Thymus (tissue), 11 donors: Measurements from ENCODE around the gene MRPL28. TPM values are rescaled to one million over a fixed set of nuclear protein-coding genes. Genes with fewer than 3 reads are reported as not detected.
"Not testable (repeated sequence)": the region's sequence is repeated elsewhere in the genome, so short reads cannot be mapped to it uniquely, and the experiment has no call there.

Experiments
- DNase-seq, 9 donors: peaks; one replicate each; pipeline ENCODE4 v3.0.0-alpha.2; 2013; ENCODE audit warnings: low spot score in 9 of 9, low read depth in 6 of 9, missing footprints in 1 of 9
- H3K27ac ChIP-seq, 2 donors: one replicate each; pipeline ENCODE4 v1.5.1; 2013; ENCODE audit warnings: control low read depth in 1 of 2, low read depth in 1 of 2, low read length in 1 of 2, mild to moderate bottlenecking in 1 of 2, moderate library complexity in 1 of 2
- H3K27me3 ChIP-seq, 2 donors: one replicate each; pipeline ENCODE4 v1.5.1; 2013; ENCODE audit warnings: low read length in 1 of 2; ENCODE audit not compliant: control insufficient read depth in 2 of 2, insufficient read depth in 1 of 2
- H3K36me3 ChIP-seq, 2 donors: one replicate each; pipeline ENCODE4 v1.5.1; 2013; ENCODE audit warnings: low read length in 1 of 2, mild to moderate bottlenecking in 1 of 2, moderate library complexity in 1 of 2; ENCODE audit not compliant: control insufficient read depth in 2 of 2, insufficient read depth in 2 of 2
- H3K4me1 ChIP-seq, 2 donors: one replicate each; pipeline ENCODE4 v1.5.1; 2013; ENCODE audit warnings: low read length in 2 of 2; ENCODE audit not compliant: control insufficient read depth in 2 of 2, insufficient read depth in 2 of 2
- H3K4me3 ChIP-seq, 2 donors: one replicate each; pipeline ENCODE4 v1.5.1; 2013; ENCODE audit warnings: low read length in 2 of 2, control low read depth in 1 of 2, mild to moderate bottlenecking in 1 of 2
- H3K9me3 ChIP-seq, 2 donors: one replicate each; pipeline ENCODE4 v1.5.1; 2013; ENCODE audit warnings: low read length in 1 of 2, mild to moderate bottlenecking in 1 of 2; ENCODE audit not compliant: control insufficient read depth in 2 of 2, insufficient read depth in 1 of 2
- WGBS: extraction: QIAGEN DNeasy Blood & Tissue Kit; methylation state at CpG from one replicate; pipeline ENCODE4 v1.1.7; 2013; 5-methylcytosine and 5-hydroxymethylcytosine counted together
- polyA plus RNA-seq: library from polyadenylated mRNA; stranded (reverse); fragments of 200-250 nt; gene quantifications from one replicate; pipeline ENCODE4 v1.2.3, GENCODE V29; 2013
- total RNA-seq: library from RNA; stranded (reverse); fragments of 120-200 nt; gene quantifications from one replicate; pipeline ENCODE4 v1.2.4, GENCODE V29; 2013
- donor health status: healthy.

MRPL28 gene
- total and polyA plus RNA-seq, 2 donors: 64.2 to 79.4 TPM

DNA sequence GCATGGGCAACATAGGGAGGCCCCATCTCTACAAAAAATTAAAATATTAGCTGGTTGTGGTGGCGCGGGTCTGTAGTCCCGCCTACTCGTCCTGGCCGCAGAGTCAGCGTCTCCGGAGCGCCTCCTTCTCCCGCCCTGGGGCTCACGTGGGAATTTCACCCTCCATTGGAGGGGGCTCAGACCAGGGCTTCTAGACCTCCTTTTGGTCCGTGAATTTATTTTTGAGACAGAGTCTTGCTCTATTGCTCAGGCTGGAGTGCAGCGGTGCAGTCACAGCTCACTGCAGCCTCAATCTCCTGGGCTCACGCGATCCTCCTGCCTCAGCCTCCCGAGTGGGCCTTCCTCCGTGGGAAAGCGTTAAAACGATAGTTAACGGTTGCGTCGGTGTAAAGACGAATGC lies 26.3 kb upstream of the MRPL28 start:
- Histone ChIP-seq H3K36me3 (peaks cover 0 to 4% of the 10 kb centered on the region in 2 donors), H3K9me3 (peaks cover 0 to 6% of the 10 kb centered on the region in 2 donors), H3K27me3 (peaks cover 0 to 15% of the 10 kb centered on the region in 2 donors), H3K27ac (no peak overlapping the region), H3K4me1 (peaks cover 4 to 23% of the 10 kb centered on the region in 2 donors), H3K4me3 (peak overlapping the region; percentile 37 to 71)
- WGBS: 2% methylated on average over 22 of the region's 22 CpGs
- DNase-seq: peak in 1 of 9 donors; percentile 31

DNA sequence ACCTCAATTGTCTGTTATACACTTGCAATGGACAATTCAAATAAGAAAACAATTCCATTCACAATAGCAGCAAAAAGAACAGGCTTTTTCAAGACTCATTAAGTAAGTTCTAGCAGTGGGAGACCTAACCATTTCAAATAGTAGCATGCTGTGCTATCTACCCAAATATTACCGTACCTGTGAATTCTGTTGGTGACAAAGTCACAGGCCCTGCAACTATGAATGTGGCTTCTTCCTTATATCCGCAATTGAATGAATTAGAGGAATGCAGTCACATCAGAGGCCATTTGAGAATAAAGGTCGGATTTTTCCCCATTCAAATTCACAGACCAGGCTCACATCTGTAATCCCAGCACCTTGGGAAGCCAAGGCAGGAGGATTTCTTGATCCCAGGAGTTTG lies 25.9 kb upstream of the MRPL28 start:
- DNase-seq: no peak
- Histone ChIP-seq H3K27ac (no peak overlapping the region), H3K36me3 (peaks cover 0 to 4% of the 10 kb centered on the region in 2 donors), H3K27me3 (peaks cover 0 to 15% of the 10 kb centered on the region in 2 donors), H3K4me3 (no peak overlapping the region), H3K4me1 (peaks cover 4 to 23% of the 10 kb centered on the region in 2 donors), H3K9me3 (peaks cover 0 to 6% of the 10 kb centered on the region in 2 donors)
- 59% methylated on average over 3 of the region's 3 CpGs for WGBS

DNA sequence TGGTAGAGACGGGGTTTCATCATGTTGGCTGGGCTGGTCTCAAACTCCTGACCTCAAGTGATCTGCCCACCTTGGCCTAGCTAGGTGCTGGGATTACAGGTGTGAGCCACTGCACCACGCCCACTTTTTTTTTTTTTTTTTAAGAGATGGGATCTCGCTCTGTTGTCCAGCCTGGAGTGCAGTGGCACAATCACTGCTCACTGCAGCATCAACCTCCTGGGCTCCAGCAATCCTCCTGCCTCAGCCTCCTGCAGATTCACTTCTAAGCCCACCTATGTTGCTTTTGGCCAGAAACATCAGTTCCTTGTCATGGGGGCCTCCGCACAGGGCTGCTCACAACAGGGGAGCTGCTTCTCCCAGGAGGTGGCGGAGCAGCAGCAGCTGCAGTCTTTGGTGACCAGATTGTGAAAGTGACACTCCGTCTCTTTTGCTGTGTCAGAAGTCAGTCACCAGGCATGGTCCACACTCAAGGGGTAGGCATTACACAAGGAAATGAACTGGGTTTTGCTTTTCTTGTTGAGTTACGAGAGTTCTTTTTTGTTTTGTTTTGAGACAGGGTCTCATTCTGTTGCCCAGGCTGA lies 22.2 kb upstream of the MRPL28 start:
- H3K9me3 ChIP-seq: peaks cover 0 to 6% of the 10 kb centered on the region in 2 donors
- H3K27me3 ChIP-seq: peaks cover 0 to 12% of the 10 kb centered on the region in 2 donors
- DNase-seq: no peak
- 85% methylated on average over 7 of the region's 7 CpGs for WGBS
- H3K4me3 ChIP-seq: no peak overlapping the region
- H3K4me1 ChIP-seq: peaks cover 0 to 7% of the 10 kb centered on the region in 2 donors
- H3K27ac ChIP-seq: no peak overlapping the region
- no peaks in the 10 kb centered on the region for H3K36me3 ChIP-seq

DNA sequence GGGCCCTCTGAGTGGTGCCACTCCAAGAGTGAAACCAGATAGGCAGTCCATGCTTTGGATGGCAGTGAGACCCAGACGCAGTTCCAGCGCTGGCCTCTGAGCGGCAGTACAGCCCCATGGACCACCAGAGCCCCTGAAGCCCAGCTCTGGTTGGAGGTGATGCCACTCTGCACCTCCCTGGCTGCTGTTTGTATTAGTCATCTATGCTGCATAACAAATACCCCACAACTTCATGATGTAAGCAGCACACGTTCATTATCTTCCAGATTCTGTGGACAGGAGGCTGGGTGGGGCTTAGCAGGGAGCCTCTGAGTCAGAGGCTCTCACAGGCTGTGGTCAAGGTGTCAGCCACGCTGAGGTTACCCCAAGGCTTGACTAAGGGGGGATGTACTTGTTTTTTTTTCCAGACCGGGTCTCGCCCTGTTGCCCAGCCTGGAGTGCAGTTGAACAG lies 21.6 kb upstream of the MRPL28 start:
- peak in 3 of 9 donors; percentile 38 to 69 (median 67) for DNase-seq

DNA sequence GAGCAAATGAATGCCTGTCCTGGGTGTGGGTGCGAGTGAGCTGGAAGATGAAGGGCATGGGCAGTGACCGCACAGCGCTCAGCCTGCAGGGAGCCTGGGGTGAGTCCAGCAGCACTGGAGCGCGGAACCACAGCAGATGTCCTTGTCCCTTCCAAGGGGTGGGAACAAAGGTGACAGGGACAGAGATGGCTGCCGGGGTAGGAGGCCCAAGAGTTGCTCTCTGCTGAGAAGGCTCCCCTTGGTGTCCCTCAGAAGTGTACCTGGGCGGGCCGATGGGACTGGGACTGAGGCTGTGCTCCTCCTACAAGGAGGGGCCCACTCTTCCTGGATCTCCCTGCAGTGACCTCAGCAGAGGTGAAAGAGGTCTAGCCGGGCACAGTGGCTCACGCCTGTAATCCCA lies 19.0 kb upstream of the MRPL28 start:
- no peak for DNase-seq
- H3K36me3 ChIP-seq: no peaks in the 10 kb centered on the region
- 89% methylated on average over 10 of the region's 10 CpGs for WGBS
- H3K27ac ChIP-seq: no peak overlapping the region
- H3K4me3 ChIP-seq: no peak overlapping the region
- H3K9me3 ChIP-seq: peaks cover 0 to 6% of the 10 kb centered on the region in 2 donors
- H3K27me3 ChIP-seq: no peaks in the 10 kb centered on the region
- H3K4me1 ChIP-seq: peaks cover 0 to under 1% of the 10 kb centered on the region in 2 donors

More for the DNA sequence above, 21.6 kb upstream of the MRPL28 start:
- Histone ChIP-seq H3K36me3 (no peaks in the 10 kb centered on the region), H3K27me3 (peaks cover 0 to 12% of the 10 kb centered on the region in 2 donors), H3K4me1 (peaks cover 0 to 7% of the 10 kb centered on the region in 2 donors), H3K4me3 (no peak overlapping the region), H3K27ac (no peak overlapping the region), H3K9me3 (peaks cover 0 to 6% of the 10 kb centered on the region in 2 donors)
- 77% methylated on average over 7 of the region's 7 CpGs for WGBS

DNA sequence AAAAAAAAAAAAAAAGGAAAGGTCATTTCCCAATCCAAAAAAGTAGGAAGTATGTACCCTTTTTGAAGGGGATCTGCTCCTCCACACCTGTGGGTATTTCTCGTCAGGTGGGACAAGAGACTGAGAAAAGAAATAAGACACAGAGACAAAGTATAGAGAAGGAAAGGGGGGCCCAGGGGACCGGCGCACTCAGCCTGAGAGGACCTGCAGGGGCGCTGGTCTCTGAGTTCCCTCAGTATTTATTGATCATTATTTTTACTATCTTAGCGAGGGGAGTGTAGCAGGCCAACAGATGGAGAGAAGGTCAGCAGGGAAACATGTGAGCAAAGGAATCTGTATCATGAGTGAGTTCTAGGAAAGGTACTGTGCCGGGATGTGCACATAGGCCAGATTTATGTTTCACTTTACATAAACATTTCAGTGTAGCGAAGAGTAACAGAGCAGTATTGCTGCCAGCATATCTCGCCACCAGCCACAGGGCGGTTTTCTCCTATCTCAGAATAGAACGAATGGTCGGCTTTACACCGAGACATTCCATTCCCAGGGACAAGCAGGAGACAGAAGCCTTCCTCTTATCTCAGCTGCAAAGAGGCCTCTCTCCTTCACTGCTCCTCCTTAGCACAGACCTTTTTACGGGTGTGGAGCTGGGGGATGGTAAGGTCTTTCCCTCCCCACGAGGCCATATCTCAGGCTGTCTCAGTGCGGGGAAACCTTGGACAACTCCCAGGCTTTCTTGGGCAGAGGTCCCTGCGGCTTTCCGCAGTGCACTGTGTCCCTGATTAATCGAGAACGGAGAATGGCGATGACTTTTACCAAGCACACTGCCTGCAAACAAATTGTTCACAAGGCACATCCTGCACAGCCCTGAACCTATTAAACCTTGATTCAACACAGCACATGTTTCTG lies 17.7 kb upstream of the MRPL28 start:
- not testable (repeated sequence) for H3K9me3 ChIP-seq, H3K27ac ChIP-seq, H3K4me3 ChIP-seq, H3K36me3 ChIP-seq, DNase-seq
- Histone ChIP-seq H3K4me1 (peaks cover 8 to 14% of the 10 kb centered on the region in 2 donors), H3K27me3 (peaks cover 0 to 12% of the 10 kb centered on the region in 2 donors)
- WGBS: 92% methylated on average over 20 of the region's 20 CpGs

DNA sequence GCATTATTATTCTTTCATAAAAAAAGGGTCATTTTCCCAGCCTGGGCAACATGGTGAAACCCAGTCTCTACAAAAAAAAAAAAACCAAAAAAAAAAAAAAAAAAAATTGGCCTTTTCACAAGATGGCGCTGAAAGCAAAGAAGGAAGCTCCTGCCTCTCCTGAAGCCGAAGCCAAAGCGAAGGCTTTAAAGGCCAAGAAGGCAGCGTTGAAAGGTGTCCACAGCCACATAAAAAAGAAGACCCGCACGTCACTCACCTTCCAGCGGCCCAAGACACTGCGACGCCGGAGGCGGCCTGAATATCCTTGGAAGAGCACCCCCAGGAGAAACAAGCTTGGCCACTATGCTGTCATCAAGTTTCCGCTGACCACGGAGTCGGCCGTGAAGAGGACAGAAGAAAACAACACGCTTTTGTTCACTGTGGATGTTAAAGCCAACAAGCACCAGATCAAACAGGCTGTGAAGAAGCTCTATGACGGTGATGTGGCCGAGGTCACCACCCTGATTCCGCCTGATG lies 16.4 kb upstream of the MRPL28 start:
- H3K27me3 ChIP-seq: peaks cover 0 to 19% of the 10 kb centered on the region in 2 donors
- peaks cover 8 to 21% of the 10 kb centered on the region in 2 donors for H3K4me1 ChIP-seq
- no peaks in the 10 kb centered on the region for H3K36me3 ChIP-seq
- 92% methylated on average over 19 of the region's 19 CpGs for WGBS
- H3K27ac ChIP-seq: no peak overlapping the region
- no peak for DNase-seq
- peaks cover 0 to 2% of the 10 kb centered on the region in 2 donors for H3K9me3 ChIP-seq
- H3K4me3 ChIP-seq: no peak overlapping the region

DNA sequence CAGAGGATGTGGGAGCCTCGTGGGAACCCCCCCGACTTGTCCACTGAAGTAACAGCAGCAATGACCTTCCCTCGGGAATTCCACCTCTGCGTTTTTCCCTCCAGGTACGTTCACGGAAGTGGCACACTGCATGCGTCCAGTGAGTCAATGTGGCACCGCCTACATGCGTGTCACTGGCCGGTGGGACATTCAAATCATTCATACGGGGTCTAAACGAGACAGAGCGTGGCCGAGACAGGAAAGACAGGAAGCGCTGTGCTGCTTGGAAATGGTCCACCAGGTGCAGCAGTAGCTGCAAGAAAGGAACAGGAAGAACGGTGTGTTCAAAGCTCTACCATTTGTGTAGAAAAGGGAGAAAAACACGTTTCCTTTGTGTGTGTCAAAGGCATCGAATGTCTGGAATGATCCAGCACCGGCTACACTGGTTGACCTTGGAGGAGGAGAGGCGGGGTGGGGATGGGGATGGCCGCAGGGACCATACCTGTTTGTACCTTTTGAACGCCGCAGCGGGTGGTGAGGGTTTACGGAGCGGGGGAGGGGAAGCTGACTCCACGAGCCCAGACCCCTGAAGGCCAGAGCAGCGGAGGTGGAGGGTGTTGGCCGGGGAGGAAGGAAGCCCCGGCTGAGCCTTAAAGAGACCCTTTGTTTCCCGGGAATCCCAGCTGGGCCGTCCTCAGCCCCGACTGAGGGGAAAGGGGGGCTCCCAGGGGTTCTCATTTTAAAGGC lies 13.2 kb upstream of the MRPL28 start:
- peaks cover 17 to 32% of the 10 kb centered on the region in 2 donors for H3K4me1 ChIP-seq
- 22% methylated on average over 33 of the region's 33 CpGs for WGBS
- peaks cover 0 to 27% of the 10 kb centered on the region in 2 donors for H3K27me3 ChIP-seq
- H3K4me3 ChIP-seq: peak overlapping the region; percentile 54 to 93
- peak overlapping the region; percentile 52 to 73 for H3K27ac ChIP-seq
- no peaks in the 10 kb centered on the region for H3K36me3 ChIP-seq
- DNase-seq: peak in 5 of 9 donors; percentile 43 to 81 (median 55)
- no peaks in the 10 kb centered on the region for H3K9me3 ChIP-seq
